H1 (cell line): ENCODE measurements around the gene NR2E1. TPM values are rescaled to one million over a fixed set of nuclear protein-coding genes. Genes with fewer than 3 reads are reported as not detected.

Source experiments
- EZH2 ChIP-seq: fragments of 200-600 bp; sonication (generic); IDR thresholded peaks from 2 replicates; pipeline ENCODE4 v1.7.1; 2012; ENCODE audit warnings: low read depth, mild to moderate bottlenecking, moderate library complexity, low read length, inconsistent platforms; ENCODE audit not compliant: severe bottlenecking
- polyA plus RNA-seq, 7 experiments: library from polyadenylated mRNA; depleted of rRNA in 3 of 7; stranded (reverse) in 5 of 7; unstranded in 2 of 7; fragments of >200 nt in 5 of 7; fragments of 200-250 nt in 2 of 7; gene quantifications; 1 replicate in 5 of 7; 2 replicates in 1 of 7; 4 replicates in 1 of 7; pipeline versions ENCODE4 v1.2.1 to v1.2.3, GENCODE V29; 2011 to 2013; ENCODE audit warnings: missing spikeins in 2 of 7, mixed read lengths in 2 of 7
- total RNA-seq: library from RNA; stranded (reverse); fragmentation: NEBNext Ultra II Directional; extraction: Animal tissue kit (Norgen Biotek cat#: 25700); gene quantifications from 2 replicates; pipeline ENCODE4 v1.2.1, GENCODE V29; 2021
- TF ChIP-seq, protein P1 (sequence below): IDR thresholded peaks from 2 replicates; pipeline ENCODE4 v1.6.1; 2011; ENCODE audit warnings: low read depth, mild to moderate bottlenecking, low read length; ENCODE audit not compliant: insufficient read depth

The NR2E1 gene
- total and polyA plus RNA-seq, 2 of the 8 experiments (the other 6 are each of a cell fraction or from before 2014, with no cell fraction given), result not detected

DNA sequence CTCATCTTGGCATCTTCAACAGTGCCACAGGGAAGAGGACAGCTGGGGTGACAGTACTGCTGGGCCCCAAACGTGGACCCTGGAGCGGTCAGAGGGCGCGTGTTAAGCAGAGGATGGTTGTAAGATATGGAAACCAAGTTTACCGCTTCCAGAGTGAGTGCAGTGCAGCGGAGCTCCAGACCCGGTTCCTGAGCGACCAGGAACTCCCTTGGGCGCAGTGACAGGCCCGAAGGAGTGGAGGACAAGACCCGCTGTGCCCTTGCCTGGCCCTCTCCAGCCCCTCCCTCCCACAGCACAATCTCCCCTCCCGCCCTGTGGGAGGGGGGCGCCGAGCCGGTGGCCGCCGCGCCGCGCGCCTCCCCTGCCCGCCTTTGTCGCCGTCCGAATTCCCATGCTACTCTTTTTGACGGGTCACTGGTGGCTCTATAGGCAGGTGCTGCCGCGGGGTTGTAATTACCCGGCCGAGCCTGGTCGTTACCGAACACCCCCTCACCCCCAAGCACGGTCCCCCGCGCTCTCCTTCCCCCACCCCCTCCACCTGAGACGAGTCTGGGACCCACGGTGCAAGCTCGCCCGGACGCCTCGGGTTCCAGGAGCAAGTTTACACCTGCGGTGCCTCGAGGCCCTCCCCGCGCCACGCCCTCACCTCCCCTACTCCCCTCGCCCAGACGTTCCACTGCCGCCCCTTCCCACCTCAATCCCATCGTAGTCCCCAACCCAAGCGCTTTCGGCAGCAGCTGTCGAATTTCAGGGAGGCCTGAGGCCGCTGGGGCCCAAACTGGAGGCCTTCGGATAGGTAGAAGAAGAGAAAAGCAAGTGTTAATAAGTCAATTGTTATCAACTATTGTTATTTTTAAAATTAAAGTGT is 3.9 kb downstream of the NR2E1 start (continued):
- TF ChIP-seq, protein P1, sequence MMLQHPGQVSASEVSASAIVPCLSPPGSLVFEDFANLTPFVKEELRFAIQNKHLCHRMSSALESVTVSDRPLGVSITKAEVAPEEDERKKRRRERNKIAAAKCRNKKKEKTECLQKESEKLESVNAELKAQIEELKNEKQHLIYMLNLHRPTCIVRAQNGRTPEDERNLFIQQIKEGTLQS, result no peak
- peak; percentile 81 for TF ChIP-seq EZH2
